ENCODE data around the gene APIP.

DNA sequence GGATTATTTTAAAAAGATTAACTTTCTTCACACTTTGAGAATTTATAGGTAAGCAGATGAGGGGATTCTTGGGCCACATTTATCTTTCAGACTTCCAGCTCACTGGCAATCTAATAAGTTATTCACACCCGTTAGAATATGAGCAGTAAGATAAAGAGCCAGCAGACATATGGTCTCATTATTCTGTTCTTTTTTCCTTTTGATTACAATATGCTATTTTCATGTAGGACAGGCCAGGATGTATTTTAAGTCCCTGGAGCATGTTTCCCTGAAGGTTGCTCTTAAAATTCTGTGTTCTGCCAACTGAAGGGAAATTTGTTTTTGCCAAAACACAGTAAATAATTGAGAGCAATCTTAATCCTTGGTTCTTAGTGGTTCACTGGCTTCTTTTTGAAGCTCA, 22.4 kb upstream of the APIP start:
- TF ChIP-seq, protein P1, sequence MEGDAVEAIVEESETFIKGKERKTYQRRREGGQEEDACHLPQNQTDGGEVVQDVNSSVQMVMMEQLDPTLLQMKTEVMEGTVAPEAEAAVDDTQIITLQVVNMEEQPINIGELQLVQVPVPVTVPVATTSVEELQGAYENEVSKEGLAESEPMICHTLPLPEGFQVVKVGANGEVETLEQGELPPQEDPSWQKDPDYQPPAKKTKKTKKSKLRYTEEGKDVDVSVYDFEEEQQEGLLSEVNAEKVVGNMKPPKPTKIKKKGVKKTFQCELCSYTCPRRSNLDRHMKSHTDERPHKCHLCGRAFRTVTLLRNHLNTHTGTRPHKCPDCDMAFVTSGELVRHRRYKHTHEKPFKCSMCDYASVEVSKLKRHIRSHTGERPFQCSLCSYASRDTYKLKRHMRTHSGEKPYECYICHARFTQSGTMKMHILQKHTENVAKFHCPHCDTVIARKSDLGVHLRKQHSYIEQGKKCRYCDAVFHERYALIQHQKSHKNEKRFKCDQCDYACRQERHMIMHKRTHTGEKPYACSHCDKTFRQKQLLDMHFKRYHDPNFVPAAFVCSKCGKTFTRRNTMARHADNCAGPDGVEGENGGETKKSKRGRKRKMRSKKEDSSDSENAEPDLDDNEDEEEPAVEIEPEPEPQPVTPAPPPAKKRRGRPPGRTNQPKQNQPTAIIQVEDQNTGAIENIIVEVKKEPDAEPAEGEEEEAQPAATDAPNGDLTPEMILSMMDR (IDR thresholded peaks at IDR 0.05) = no peak
- TF ChIP-seq POLR2AphosphoS5 (IDR thresholded peaks at IDR 0.05) (no peak), POLR2A (IDR thresholded peaks at IDR 0.05) (no peak), EP300 (IDR thresholded peaks at IDR 0.05) (no peak)
